8988T (cell line): ENCODE measurements around the gene RRM1.
A peak's percentile ranks its signal among the peaks of the same experiment; 100 is the strongest.
"Not testable (repeated sequence)": the region's sequence is repeated elsewhere in the genome, so short reads cannot be mapped to it uniquely, and the experiment has no call there.

Source experiments
- DNase-seq: peaks from one replicate; pipeline ENCODE4 v3.0.0; 2011

Gene RRM1

GRCh38 chr11:4146070-4146771 lies 51.6 kb downstream of the RRM1 start:
- no peak for DNase-seq

DNA sequence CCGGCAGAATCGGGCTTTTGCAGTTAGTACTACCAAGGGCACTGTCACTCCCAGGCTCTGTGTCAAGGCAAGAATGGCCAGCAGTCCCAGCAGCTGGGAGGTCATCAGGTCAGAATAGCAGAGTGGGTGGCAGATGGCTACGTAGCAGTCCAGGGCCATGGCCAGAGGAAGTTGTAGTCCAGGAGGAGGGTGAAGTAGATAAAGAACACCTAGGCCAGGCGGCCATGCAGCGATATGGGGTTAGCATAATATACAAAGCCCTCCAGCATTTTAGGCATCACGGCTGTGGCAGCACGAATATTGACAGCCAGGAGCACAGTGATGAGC lies 52.1 kb downstream of the RRM1 start:
- no peak for DNase-seq

DNA sequence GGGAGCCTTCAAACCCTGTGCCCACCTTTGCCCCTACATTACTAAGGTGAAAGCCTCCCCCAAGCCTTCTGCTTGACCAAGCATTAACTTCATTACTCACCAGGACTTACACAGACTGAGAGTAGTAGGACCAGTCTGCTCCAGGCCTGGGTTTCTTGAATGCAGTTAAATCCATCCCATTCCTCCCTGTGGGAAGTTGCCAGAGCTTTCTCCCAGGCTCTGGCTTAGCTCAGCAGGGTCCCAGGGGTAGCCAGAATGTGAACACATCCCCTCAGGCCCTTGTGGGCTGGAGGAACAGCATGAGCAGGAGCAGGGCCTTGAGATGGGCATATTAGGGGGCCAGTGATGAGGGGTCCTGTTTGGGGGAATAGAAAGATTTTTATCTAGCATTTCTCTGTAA lies 59.9 kb downstream of the RRM1 start:
- DNase-seq = no peak

DNA sequence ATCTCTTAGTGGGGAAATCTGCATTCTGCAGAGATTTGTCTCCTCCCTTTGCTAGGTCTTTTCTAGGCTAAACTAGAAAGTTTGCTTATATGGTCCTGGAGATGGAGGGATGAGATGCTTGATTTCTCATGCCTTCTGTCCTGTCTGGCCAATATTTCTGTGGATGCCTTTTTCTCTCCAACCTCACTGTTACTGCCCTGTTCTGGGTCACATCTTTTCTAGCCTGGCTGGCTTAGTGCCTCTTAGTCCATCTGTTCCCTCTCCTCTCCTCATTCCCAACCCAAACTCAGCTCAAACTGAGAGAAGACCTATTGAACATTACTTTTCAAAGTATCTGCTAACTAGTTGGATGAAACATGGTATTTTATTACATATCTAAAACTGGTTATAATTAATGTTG lies 62.0 kb downstream of the RRM1 start:
- no peak for DNase-seq

- DNase-seq = not testable (repeated sequence)
These were observed 64.2 kb downstream of the RRM1 start for GRCh38 chr11:4158818-4159217.

GRCh38 chr11:4161305-4161704 lies 66.7 kb downstream of the RRM1 start:
- DNase-seq = no peak

- DNase-seq = no peak
These were observed 70.4 kb downstream of the RRM1 start for GRCh38 chr11:4164884-4165590.

- no peak for DNase-seq
These were observed 72.7 kb downstream of the RRM1 start for GRCh38 chr11:4167292-4167691.

DNA sequence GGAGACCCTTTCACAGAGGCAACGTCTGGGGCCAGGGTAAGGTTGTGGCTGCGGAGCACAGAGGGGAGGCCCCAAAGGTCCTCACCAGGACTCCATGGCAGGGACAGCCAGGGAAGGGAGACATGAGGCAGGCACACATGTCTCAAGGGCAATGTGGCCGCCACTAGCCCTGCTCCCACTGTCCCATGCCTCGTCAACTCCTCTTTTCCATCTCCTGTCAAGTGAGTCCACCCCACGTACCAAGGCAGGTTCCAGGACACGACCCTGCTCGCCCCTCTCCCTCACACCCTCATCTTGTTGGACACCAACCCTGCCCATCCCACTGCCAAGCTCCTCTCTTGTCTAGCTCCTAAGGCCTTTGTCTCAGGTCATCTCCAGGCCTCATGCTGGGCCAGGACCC lies 73.2 kb downstream of the RRM1 start:
- DNase-seq = no peak

DNA sequence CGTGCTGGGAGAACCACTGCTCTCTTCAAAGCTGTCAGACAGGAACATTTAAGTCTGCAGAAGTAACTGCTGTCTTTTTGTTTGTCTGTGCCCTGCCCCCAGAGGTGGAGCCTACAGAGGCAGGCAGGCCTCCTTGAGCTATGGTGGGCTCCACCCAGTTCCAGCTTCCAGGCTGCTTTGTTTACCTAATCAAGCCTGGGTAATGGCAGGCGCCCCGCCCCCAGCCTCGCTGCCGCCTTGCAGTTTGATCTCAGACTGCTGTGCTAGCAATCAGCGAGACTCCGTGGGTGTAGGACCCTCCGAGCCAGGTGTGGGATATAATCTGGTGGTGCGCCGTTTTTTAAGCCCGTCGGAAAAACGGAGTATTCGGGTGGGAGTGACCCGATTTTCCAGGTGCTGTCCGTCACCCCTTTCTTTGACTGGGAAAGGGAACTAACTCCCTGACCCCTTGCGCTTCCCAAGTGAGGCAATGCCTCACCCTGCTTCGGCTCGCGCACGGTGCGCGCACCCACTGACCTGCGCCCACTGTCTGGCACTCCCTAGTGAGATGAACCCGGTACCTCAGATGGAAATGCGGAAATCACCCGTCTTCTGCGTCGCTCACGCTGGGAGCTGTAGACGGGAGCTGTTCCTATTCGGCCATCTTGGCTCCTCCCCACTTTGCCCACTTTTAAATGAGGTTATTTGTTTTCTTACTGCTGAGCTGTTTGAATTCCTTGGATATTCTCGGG lies 81.2 kb downstream of the RRM1 start:
- DNase-seq = not testable (repeated sequence)

GRCh38 chr11:4178813-4179662 lies 84.4 kb downstream of the RRM1 start:
- DNase-seq = no peak

DNA sequence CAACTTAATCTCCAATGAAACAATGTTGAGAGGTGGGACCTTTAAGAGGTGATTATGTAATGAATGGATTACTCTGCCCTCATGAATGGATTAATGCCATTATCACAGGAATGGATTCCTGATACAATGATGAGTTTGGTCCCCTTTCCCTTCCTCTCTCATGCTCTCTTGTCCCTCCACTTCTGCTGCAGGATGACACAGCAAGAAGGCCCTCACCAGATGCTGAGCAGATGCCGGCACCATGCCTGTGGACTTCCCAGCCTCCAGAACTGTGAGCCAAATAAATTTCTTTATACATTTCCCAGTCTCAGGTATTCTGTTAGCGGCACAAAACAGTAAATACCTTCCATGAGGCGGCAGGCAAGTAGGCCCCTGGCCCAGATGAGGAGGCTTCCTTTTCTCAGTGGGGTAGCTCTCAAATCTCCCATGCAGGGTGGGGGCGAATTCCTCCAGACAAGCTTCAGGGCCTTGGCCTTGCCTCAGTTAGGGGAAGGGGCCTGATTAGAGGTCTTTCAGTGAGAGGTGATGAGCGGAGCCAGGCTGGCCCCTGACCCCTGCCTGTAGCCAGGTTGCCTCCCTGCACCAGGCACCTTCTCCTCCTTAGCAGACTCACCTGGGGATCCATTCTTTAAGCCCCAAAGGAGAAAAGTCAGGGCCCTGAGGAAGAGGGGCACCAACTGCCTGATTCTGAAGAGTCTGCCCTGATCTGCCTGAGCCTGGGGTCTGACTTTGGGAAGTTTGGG lies 86.0 kb downstream of the RRM1 start:
- no peak for DNase-seq

DNA sequence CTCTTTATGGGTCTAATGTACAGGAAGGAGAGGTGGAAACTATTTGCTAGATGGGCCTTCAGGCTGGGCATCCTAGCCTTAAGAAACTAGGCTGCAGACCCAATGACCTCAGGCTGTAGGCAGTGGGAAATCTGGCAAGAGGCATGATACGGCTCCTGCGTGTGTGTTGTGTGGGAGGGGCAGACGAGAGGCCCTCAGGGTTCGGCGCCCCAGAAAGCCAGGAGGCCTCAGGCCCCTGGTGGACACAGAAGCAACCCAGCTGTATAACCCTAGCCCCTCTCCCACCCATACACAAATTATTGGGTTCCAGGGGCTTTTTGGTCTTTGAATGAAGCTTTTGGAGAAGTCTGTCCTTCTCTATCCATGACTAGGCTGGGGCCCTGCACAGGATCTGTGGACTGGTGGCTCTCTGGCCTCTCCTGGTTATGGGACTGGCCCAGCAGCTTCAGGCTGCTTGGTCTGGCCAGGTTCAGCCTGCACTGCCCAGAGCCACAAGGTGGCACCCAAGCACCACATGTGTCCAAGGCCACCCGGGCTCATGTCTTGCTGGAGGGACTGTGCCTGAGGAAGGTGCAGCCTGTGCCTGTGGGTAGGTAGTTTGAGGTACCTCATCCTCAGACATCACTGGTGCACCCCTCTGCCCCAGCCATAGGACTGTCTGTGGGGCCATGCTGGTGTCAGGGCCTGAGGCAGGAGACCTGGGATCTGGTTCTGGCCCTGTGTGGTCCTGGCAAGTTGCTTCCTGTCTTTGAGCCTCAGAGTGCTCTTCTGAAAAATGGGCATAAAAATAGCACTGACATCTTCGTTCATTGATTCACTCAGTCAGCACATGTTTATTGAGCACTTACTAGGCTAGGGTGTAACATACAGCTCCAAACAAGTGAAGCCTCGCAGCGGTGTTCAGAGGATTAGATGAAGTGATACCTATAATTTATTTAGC lies 87.5 kb downstream of the RRM1 start:
- DNase-seq = peak; percentile 83

DNA sequence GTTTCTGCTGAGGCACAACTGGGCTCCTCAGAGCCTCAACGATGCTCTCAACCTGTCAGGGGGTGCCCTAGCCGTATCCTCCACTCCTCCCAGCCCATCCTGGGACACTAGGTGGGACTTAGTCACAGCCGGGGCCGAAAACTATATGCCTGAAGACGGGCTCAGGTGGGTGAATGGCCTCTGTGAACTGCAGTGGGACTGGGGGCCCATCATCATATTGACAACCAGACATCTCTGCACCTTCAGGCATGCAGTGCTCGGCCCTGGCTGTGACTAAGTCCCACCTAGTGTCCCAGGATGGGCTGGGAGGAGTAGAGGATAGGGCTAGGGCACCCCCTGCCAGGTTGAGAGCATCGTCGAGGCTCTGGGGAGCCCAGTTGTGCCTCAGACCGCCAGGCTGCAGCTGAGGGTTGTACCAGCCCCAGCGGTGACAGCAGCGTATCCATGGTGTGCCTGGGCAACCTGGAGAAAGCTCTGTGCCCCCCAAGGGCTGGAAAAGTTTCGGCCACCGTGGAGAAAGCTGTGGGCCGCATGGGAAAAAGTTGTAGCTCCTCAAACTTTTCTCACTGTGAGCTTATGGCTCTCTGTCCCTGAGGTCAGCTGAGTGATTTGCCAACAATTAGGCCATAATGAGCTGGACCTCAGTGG lies 88.9 kb downstream of the RRM1 start:
- DNase-seq = no peak

DNA sequence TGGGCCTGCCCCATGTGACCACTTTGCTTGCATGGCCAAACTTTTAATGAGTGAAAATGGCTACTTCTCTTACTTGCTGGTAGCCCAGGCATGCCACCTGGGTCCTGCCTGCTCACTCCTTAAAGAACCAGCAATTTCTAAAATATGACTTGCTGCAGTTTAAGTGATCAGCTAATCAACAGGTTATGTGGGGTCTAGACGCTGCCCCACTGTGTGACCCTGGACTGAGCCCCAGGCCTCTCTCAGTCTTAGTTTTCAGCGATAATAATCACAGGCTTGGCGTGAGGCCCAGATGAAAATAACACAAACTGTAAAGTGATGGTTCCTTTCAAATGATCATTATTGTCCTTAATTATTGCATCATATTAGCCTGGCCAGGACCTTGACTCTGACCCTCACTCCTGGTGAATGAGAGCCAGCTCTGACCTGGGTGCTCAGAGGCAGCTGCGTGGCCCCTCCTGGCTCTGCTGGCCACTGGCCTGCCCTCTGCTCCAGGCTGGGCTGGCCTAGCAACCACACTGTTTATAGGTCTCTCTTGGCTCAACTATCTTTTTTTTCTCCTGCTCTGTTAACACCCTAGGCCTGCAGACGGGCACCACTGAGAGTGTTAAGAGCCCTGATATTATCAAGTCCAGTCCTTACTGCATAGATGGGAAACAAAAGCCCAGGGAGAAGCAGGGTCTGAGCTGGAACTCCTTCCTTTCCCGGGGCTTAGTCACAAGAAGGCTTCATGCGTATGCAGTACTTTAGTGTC lies 89.7 kb downstream of the RRM1 start:
- DNase-seq = no peak

GRCh38 chr11:4185561-4185960 lies 91.0 kb downstream of the RRM1 start:
- no peak for DNase-seq

GRCh38 chr11:4186464-4187054 lies 92.0 kb downstream of the RRM1 start:
- DNase-seq = no peak

GRCh38 chr11:4187055-4187988 lies 92.7 kb downstream of the RRM1 start:
- peak; percentile 89 for DNase-seq
